GM18867 (cell line): ENCODE data around the gene PHF21A.

ENCODE experiments used
- ATAC-seq: cut with Tn5 transposase; IDR thresholded peaks from one replicate; pipeline ENCODE4 v1.9.1; 2021; ENCODE audit warnings: mild to moderate bottlenecking, moderate library complexity; ENCODE audit not compliant: unreplicated experiment

PHF21A gene

GRCh38 chr11:46075928-46076327 is 45.3 kb downstream of the PHF21A start:
- ATAC-seq = no peak

- ATAC-seq = no peak
Measured at GRCh38 chr11:46075168-46075567, 46.1 kb downstream of the PHF21A start.

- ATAC-seq = no peak
Measured at GRCh38 chr11:46073632-46074031, 47.6 kb downstream of the PHF21A start.

GRCh38 chr11:46072172-46072964 is 48.9 kb downstream of the PHF21A start:
- ATAC-seq = no peak

GRCh38 chr11:46071091-46071490 is 50.2 kb downstream of the PHF21A start:
- ATAC-seq = no peak

GRCh38 chr11:46069595-46069994 is 51.7 kb downstream of the PHF21A start:
- ATAC-seq = no peak

- no peak for ATAC-seq
Measured at GRCh38 chr11:46066335-46066734, 54.9 kb downstream of the PHF21A start.

GRCh38 chr11:46065681-46066080 is 55.6 kb downstream of the PHF21A start:
- no peak for ATAC-seq

GRCh38 chr11:46064221-46064620 is 57.0 kb downstream of the PHF21A start:
- ATAC-seq = no peak

GRCh38 chr11:46063138-46063537 is 58.1 kb downstream of the PHF21A start:
- ATAC-seq = no peak

GRCh38 chr11:46060013-46060412 is 61.2 kb downstream of the PHF21A start:
- ATAC-seq = no peak

GRCh38 chr11:46057489-46057888 is 63.8 kb downstream of the PHF21A start:
- ATAC-seq = no peak

GRCh38 chr11:46055371-46055770 is 65.9 kb downstream of the PHF21A start:
- ATAC-seq = no peak

- no peak for ATAC-seq
Measured at GRCh38 chr11:46051102-46051501, 70.2 kb downstream of the PHF21A start.

- no peak for ATAC-seq
Measured at GRCh38 chr11:46050662-46051061, 70.6 kb downstream of the PHF21A start.

- no peak for ATAC-seq
Measured at GRCh38 chr11:46050003-46050461, 71.2 kb downstream of the PHF21A start.

GRCh38 chr11:46049325-46049897 is 71.8 kb downstream of the PHF21A start:
- ATAC-seq = no peak

- no peak for ATAC-seq
Measured at GRCh38 chr11:46048198-46048597, 73.1 kb downstream of the PHF21A start.

- ATAC-seq = no peak
Measured at GRCh38 chr11:46047520-46047919, 73.7 kb downstream of the PHF21A start.

- ATAC-seq = no peak
Measured at GRCh38 chr11:46045811-46046210, 75.4 kb downstream of the PHF21A start.

- ATAC-seq = no peak
Measured at GRCh38 chr11:46044601-46045000, 76.7 kb downstream of the PHF21A start.

GRCh38 chr11:46039990-46040389 is 81.3 kb downstream of the PHF21A start:
- ATAC-seq = no peak
